ENCODE measurements around the gene PRSS1.

DNA sequence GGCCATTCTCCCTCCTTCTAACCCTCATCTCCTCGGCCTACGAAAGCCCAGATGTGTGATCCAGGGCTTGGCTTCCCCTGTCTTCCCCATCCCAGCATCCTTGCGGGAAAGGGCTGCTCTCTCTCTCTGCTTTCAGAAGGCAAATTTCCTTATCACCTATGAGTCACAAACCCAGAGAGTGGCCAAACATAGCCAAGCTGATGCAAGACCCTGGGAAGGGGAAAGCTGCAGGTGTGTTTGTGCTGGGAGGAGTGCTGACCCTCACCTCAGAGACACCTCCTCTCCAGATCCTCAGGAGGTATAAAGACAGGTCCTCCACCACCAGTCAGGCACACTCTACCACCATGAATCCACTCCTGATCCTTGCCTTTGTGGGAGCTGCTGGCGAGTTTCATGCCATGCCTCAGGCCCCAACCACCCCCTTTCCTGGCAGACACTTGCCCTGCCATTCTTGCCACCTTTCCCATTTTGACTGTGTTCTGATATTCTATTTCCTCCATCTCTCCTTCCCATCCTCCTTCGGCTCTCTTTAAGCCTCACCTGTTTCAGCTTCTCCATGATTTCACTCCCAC lies 10.9 kb downstream of the PRSS1 start:
- TF ChIP-seq, protein P1, sequence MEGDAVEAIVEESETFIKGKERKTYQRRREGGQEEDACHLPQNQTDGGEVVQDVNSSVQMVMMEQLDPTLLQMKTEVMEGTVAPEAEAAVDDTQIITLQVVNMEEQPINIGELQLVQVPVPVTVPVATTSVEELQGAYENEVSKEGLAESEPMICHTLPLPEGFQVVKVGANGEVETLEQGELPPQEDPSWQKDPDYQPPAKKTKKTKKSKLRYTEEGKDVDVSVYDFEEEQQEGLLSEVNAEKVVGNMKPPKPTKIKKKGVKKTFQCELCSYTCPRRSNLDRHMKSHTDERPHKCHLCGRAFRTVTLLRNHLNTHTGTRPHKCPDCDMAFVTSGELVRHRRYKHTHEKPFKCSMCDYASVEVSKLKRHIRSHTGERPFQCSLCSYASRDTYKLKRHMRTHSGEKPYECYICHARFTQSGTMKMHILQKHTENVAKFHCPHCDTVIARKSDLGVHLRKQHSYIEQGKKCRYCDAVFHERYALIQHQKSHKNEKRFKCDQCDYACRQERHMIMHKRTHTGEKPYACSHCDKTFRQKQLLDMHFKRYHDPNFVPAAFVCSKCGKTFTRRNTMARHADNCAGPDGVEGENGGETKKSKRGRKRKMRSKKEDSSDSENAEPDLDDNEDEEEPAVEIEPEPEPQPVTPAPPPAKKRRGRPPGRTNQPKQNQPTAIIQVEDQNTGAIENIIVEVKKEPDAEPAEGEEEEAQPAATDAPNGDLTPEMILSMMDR (IDR thresholded peaks at IDR 0.05; ENCODE audit: low read length), result no peak
- TF ChIP-seq EZH2 (optimal IDR thresholded peaks at IDR 0.05; ENCODE audit: low read depth, low read length), result no peak
